Naive B cell (primary cell): ENCODE data around the gene VKORC1. TPM values are rescaled to one million over a fixed set of nuclear protein-coding genes. Genes with fewer than 3 reads are reported as not detected.
"Not testable (repeated sequence)": the region's sequence is repeated elsewhere in the genome, so short reads cannot be mapped to it uniquely, and the experiment has no call there.

Experiments used
- ATAC-seq, 2 donors: fragments of 150-1000 bp; cut with Tn5 transposase; 2 replicates each; pipeline ENCODE4 v1.10.0; 2021; ENCODE audit warnings: low read depth in 2 of 2, mild to moderate bottlenecking in 2 of 2, moderate library complexity in 2 of 2
- DNase-seq: peaks from one replicate; pipeline ENCODE4 v3.0.0; 2022
- H3K27ac Mint-ChIP-seq, 6 donors: one replicate each; pipeline ENCODE4 v1.8.0; 2020 to 2022; ENCODE audit warnings: mild to moderate bottlenecking in 6 of 6, mixed read lengths in 6 of 6, moderate library complexity in 5 of 6, inconsistent platforms in 2 of 6
- H3K27me3 Mint-ChIP-seq, 3 donors: one replicate each; pipeline ENCODE4 v1.8.0; 2021 to 2022; ENCODE audit warnings: mixed read lengths in 3 of 3, mild to moderate bottlenecking in 1 of 3
- H3K36me3 Mint-ChIP-seq, 2 donors: one replicate each; pipeline ENCODE4 v1.8.0; 2020 to 2022; ENCODE audit warnings: mixed read lengths in 2 of 2, inconsistent platforms in 1 of 2, mild to moderate bottlenecking in 1 of 2
- H3K4me1 Mint-ChIP-seq, 3 donors: one replicate each; pipeline ENCODE4 v1.8.0; 2020 to 2022; ENCODE audit warnings: mixed read lengths in 3 of 3, inconsistent platforms in 1 of 3, mild to moderate bottlenecking in 1 of 3, moderate library complexity in 1 of 3
- H3K4me3 Mint-ChIP-seq, 8 donors: one replicate each; pipeline ENCODE4 v1.8.0; 2020 to 2022; ENCODE audit warnings: mild to moderate bottlenecking in 8 of 8, mixed read lengths in 8 of 8, moderate library complexity in 8 of 8, inconsistent platforms in 2 of 8
- H3K9me3 Mint-ChIP-seq, 7 donors: one replicate each; pipeline ENCODE4 v1.8.0; 2020 to 2022; ENCODE audit warnings: mixed read lengths in 7 of 7, mild to moderate bottlenecking in 5 of 7, inconsistent platforms in 2 of 7, moderate library complexity in 1 of 7
- polyA plus RNA-seq, 6 donors: library from polyadenylated mRNA; unstranded; fragments of 300-500 nt; fragmentation: Illumina TruSeq; gene quantifications; one replicate each; pipeline ENCODE4 v1.2.3, GENCODE V29; 2021; ENCODE audit warnings: low read depth in 6 of 6

Gene VKORC1
- 10 to 100 TPM; 61.9 to 77.4 (median 66.6) TPM for polyA plus RNA-seq

DNA sequence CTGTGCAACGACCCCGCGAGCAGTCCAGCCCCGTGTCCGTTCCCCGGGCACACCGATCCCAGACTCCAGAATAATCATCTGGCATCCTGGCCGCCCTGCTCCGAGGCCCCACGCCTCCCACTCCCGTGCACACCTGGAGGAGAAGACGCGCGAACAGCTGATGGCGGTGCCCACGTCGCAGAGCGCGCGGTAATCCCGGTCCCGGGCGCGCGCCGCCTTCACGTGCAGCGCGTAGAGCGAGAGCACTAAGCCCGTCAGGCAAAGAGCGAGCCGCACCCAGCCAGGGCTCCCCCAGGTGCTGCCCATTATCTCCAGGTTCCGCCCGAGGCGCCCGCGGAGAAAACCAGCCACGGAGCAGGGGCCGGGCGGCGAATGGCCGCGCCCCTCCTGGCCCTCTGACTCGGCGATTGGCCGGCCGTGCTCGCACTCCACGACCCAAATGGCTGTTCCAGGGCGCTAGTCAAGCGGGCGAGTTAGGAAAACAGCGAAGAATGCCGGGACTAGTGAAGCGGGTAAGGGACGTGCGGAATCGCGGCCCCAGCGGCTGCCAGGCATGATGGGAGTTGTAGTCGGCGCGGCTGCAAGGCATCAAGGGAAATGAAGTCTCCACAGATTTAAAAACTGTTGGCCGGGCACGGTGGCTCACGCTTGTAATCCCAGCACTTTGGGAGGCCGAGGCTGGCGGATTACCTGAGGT is at the start of gene VKORC1:
TSS of gene VKORC1 (minus strand) at position 374 of the 697 bp plus-strand sequence. CDS start at position 306, 68 bp downstream.
- Mint-ChIP-seq H3K4me3 (peak within 1 kb of the TSS; percentile 94 to 99 (median 96)), H3K9me3 (no peaks in the 10 kb centered on the region), H3K4me1 (peaks cover 19 to 31% (median 26%) of the 10 kb centered on the region in 3 donors), H3K27ac (peak within 1 kb of the TSS; percentile 81 to 99 (median 95)), H3K36me3 (no peaks in the 10 kb centered on the region), H3K27me3 (no peaks in the 10 kb centered on the region)
- ATAC-seq (peak; percentile 87 to 89), DNase-seq (peak; percentile 79)

DNA sequence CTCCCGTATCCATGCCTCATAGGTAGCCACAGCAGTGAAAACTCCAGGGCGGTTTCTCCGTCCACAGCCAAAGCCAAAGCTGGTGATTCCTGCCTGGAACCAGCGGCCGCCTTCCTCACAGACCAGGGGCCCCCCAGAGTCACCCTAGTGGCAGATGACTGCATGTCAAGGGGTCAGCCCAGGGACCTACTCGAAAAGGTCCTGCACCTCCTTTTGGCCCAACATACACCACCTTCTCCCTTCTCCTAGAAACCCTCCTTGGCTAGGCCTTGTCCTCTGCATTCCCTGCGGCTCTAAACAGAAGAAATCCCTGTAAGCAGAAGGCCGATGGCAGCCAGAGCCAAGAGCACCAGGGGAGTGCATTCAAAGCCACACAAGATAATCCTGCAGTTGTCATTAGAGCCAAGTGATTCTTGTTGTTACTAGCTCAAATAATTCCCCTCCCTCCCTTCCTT is 49.1 kb upstream of the VKORC1 start:
- peak overlapping the region in 2 of 6 donors; percentile 44 to 62 for H3K27ac Mint-ChIP-seq
- peak overlapping the region; percentile 44 to 87 (median 76) for H3K4me3 Mint-ChIP-seq
- no peaks in the 10 kb centered on the region for H3K36me3 Mint-ChIP-seq
- no peak for ATAC-seq
- H3K9me3 Mint-ChIP-seq, result no peaks in the 10 kb centered on the region
- DNase-seq, result peak; percentile 4
- peaks cover 6 to 22% (median 12%) of the 10 kb centered on the region in 3 donors for H3K4me1 Mint-ChIP-seq
- peaks cover 6 to 20% (median 19%) of the 10 kb centered on the region in 3 donors for H3K27me3 Mint-ChIP-seq

DNA sequence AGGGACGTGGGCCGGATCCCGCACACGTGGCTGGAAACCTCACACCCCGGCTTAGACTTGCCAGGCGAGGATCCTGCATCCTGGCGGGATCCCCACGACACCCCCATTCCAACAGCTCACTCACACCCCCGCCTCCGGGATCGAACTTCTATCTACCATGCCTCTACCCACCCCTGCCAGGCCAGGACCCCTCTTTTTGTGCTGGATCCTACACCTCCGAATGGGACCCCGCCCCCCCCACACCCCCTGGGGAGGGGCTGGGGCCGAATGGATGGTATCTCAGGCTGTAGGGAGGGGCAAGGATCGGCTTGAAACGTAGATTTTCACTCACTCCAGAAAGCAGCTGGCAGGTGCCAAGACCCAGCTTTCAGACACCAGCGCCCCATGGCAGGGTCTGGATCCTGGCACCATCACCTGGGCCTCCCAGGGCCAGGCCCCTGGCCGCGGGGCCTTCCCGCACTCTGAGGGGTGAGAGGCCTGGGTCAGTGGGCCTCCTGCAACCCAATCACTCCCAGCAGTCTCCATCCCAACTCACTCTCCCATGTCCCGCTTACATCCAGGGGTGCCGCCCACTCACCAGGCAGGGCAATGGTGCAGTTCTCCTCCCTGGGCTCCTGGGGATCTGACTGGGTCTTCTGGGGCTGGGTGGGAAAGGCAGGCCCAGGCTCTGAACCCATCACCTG is 48.6 kb upstream of the VKORC1 start:
- Mint-ChIP-seq H3K27me3 (peaks cover 6 to 19% (median 19%) of the 10 kb centered on the region in 3 donors), H3K36me3 (no peaks in the 10 kb centered on the region), H3K4me1 (peaks cover 6 to 22% (median 12%) of the 10 kb centered on the region in 3 donors), H3K4me3 (peak overlapping the region; percentile 62 to 87 (median 76)), H3K27ac (peak overlapping the region in 1 of 6 donors; percentile 44), H3K9me3 (no peaks in the 10 kb centered on the region)
- DNase-seq (no peak), ATAC-seq (no peak)

DNA sequence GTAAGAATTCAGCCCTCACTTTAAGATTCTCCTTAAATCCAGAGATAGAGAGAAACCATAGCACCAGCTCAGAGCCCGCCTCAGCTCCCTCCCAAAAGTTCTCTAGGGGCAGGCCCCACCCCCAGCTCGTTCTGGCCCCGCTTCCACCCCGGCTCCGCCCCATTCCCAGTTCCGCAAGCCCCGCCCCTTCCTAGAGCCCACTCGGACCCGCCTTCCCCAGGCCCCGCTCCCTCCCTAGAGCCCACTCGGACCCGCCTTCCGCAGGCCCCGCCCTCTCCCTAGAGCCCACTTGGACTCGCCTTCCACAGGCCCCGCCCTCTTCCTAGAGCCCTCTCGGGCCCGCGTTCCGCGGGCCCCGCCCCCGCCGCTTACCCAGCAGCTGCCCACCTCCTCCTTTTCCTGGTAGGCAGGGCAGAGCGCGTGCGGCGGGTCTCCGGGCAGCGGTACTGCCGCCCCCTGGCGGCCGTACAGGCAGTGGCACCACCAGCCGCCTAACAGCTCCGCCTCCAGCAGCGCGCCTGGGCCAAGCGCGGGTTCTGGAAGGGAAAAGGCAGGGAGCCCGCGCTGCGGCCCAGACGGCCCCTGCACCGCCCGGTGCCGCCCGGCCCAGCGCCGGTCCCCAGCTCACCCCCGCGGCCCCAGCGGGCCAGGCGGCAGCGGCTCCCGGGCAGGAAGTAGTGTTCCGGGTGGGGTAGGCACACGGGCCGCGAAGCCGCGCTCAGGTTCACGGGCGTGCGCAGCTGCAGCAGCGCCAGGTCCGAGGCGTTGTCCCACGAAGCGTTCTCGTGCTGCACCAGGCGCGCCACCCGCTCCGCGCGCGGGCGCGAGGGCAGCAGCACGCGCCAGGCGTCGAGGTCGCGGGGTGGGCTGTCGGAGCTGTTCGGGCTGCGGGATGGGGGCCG is 47.8 kb upstream of the VKORC1 start:
- peak overlapping the region; percentile 58 to 89 (median 76) for H3K4me3 Mint-ChIP-seq
- H3K9me3 Mint-ChIP-seq, result no peaks in the 10 kb centered on the region
- H3K27ac Mint-ChIP-seq, result peak overlapping the region; percentile 51 to 94 (median 84)

DNA sequence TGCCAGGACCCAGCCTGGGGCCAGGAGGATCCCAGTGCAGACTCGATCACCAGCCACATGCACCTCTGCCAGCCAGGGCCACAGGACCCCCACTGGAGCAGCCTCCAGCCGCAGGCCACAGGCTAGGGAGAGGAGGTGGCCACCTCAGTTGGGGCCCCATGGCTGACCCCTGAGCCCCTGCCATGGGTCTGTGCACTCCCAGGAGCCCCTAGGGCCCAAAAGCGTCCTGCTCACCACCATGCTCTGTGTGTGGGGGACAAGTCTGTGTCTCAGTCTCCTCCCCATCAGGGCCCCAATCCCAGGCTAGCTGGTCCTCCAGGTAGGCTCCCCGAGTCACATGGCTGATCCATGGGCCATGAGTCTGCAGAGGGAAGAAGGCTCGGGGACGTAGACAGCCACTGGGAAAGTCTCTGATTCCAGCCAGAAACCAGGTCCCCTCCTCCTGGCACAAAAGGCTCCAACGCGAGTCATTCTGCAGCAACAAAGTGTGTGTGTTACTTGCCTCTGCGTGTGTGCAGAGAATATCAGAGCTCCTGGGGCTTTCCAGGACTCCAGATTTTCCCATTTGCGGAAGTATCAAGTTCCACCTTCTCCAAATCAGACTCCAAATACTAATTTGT is 47.0 kb upstream of the VKORC1 start:
- Mint-ChIP-seq H3K4me1 (peaks cover 6 to 22% (median 12%) of the 10 kb centered on the region in 3 donors), H3K27ac (peak overlapping the region; percentile 51 to 94 (median 84)), H3K4me3 (peak overlapping the region; percentile 58 to 89 (median 76)), H3K9me3 (no peaks in the 10 kb centered on the region), H3K27me3 (peaks cover 0 to 7% (median 5%) of the 10 kb centered on the region in 3 donors), H3K36me3 (no peaks in the 10 kb centered on the region)
- DNase-seq, result peak; percentile 13
- no peak for ATAC-seq

More for the DNA sequence above, 47.8 kb upstream of the VKORC1 start:
- ATAC-seq (peak; percentile 82 to 84), DNase-seq (peak; percentile 95)
- Mint-ChIP-seq H3K27me3 (peaks cover under 1 to 11% (median 11%) of the 10 kb centered on the region in 3 donors), H3K4me1 (peaks cover 6 to 22% (median 12%) of the 10 kb centered on the region in 3 donors), H3K36me3 (no peaks in the 10 kb centered on the region)

DNA sequence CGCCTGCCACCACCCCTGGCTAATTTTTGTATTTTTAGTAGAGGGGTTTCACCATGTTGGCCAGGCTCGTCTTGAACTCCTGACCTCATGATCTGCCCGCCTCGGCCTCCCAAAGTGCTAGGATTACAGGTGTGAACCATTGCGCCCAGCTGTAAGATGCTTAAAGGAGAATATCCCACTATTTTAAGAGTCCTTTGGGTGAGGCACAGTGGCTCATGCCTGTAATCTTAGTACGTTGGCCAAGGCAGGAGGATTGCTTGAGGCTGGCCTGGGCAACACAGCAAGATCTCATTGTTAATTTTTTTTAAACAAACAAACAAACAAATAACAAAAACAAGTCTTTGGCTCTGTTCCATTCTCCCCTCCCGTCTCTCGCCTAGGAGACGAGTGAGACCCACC is 46.5 kb upstream of the VKORC1 start:
- not testable (repeated sequence) for H3K9me3 Mint-ChIP-seq, DNase-seq, H3K27me3 Mint-ChIP-seq, H3K4me3 Mint-ChIP-seq, ATAC-seq, H3K36me3 Mint-ChIP-seq
- peak overlapping the region in 2 of 6 donors; percentile 76 to 79 for H3K27ac Mint-ChIP-seq
- peaks cover 6 to 22% (median 12%) of the 10 kb centered on the region in 3 donors for H3K4me1 Mint-ChIP-seq

DNA sequence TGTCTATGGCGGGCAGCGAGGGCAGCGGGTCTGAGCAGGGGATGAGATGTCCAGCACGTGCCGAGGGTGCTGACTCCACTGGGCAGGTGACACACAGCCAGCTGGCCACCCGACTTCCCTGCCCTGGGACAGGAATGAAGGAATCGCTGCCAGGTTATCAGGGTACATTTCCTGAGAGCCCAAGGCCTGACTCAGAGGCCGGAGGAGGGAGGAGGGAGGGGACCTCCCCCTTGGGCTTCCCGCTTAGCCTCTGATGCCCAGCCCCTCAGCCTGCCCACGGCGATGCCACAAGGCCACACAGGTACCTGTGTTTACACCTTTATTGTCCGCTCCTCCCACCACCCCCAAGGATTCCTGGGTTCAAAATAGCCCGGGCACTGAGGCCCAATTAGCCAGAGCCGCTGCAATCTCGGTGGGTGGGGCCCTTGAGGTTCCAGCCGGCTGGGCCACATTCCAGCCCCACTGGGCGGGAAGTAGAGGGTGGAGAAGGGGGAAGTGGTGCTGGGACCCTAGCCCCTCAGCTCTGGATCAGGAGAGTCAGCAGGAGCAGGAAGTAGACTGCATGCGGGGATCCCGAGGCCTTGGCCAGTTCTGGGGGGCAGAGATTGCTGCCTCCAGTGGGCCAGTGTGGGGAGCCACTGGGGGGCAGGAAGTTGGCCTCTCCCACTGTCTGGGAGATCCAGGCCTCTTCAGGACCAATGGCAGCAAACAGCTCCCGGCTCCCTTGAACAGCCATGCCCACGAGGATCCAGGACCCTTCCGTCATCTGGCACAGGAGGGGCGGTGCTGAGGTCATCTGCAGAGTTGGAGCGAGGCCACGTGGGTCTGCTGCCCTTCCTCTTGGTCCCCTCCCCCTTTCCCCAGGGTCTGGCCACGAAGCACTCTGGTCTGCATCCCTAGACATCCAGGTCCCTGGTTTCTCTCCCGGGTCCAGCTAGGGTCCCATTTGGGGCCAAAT is 44.3 kb upstream of the VKORC1 start:
- Mint-ChIP-seq H3K36me3 (no peaks in the 10 kb centered on the region), H3K4me1 (peaks cover 3 to 20% (median 12%) of the 10 kb centered on the region in 3 donors), H3K27me3 (no peaks in the 10 kb centered on the region), H3K9me3 (no peaks in the 10 kb centered on the region), H3K4me3 (peak overlapping the region in 1 of 8 donors; percentile 29), H3K27ac (no peak overlapping the region)
- no peak for ATAC-seq
- DNase-seq, result no peak

DNA sequence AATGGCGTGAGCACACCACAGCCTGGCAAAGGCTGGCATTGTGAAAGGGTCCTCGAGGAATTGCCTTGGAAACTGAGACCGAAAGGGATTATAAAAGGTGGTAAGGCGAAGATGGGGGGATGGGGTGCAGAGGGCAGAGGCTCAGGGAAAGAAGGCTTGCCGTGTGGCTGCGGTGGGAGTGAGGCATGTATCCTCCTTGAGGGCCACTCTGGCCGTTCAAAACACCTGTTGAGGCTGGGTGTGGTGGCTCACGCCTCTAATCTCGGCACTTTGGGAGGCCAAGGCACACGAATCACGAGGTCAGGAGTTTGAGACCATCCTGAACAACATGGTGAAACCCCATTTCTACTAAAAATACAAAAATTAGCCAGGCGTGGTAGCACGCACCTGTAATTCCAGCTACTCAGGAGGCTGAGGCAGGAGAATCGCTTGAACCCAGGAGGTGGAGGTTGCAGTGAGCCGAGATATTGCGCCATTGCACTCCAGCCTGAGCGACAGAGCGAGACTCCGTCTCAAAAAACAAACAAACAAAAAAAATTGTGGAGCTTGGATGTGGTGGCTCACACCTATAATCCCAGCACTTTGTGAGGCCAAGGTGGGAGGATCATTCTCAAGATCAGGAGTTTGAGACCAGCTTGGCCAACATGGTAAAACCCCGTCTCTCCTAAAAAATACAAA is 42.4 kb upstream of the VKORC1 start:
- not testable (repeated sequence) for H3K27me3 Mint-ChIP-seq, H3K27ac Mint-ChIP-seq, H3K36me3 Mint-ChIP-seq, DNase-seq, H3K4me3 Mint-ChIP-seq, H3K9me3 Mint-ChIP-seq, ATAC-seq
- H3K4me1 Mint-ChIP-seq, result peaks cover 0 to 13% (median 4%) of the 10 kb centered on the region in 3 donors

DNA sequence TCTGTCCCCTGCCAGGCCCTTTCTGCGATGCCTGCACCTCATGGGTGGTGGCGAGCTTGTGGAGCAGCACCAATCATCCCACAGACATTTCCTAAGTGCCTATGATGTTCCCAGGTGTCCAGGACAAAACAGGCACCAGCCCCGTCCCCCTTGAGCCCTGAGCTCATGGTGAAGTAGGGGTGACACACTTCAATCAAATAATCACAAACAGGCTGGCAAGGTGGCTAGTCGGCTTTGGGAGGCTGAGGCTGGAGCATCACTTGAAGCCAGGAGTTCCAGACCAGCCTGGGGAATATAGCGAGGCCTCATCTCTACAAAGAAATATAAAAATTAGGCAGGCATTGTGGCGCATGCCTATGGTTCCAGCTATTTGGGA is 41.7 kb upstream of the VKORC1 start:
- peaks cover 0 to 8% (median 0%) of the 10 kb centered on the region in 3 donors for H3K4me1 Mint-ChIP-seq
- no peak overlapping the region for H3K4me3 Mint-ChIP-seq
- no peak for DNase-seq
- peak overlapping the region in 1 of 6 donors; percentile 86 for H3K27ac Mint-ChIP-seq
- no peaks in the 10 kb centered on the region for H3K9me3 Mint-ChIP-seq
- no peaks in the 10 kb centered on the region for H3K36me3 Mint-ChIP-seq
- no peaks in the 10 kb centered on the region for H3K27me3 Mint-ChIP-seq
- ATAC-seq, result no peak

DNA sequence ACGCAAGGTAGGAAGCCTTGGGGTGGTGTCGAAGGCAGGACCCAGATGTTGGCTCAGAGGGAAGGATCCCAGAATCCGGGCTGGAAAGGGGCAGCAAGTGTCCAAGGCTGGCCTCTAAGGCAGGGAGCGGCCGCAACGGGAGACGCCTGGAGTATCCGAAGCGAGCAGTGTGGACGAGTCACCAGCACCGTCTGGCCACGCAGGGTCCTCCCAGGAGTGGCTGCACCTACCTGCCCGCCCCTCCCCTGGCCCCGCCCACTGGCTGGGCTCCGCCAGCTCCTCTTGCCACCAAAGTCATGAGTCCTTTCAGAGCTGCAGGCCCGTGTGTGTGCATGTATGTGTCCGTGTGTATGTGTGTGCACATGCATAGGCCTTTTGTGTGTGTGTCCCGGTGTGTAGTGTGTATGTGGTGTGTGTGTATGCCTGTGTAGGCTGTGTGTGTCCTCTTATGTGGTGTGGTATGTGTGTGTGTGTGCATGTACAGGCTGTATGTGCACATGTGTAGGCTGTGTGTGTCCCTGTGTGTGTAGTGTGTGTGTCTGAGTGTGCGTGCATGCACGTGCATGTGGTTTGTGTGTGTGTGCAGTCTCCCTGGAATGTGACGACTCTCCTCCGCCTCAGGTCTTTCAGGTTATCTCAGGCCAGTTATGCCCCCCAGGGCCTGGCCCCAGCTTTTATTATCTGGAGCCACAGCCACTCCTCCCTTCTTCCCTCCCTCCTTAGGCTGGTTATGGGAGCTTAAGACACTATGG is 41.1 kb upstream of the VKORC1 start, which contains the start of gene PRSS8:
TSS of gene PRSS8 (minus strand) at position 193 of the 752 bp plus-strand sequence. CDS start 229 bp downstream, outside the sequence.
- no peaks in the 10 kb centered on the region for H3K27me3 Mint-ChIP-seq
- H3K9me3 Mint-ChIP-seq, result no peaks in the 10 kb centered on the region
- DNase-seq (no peak), ATAC-seq (no peak)
- peak within 1 kb of the TSS in 1 of 6 donors; percentile 86 for H3K27ac Mint-ChIP-seq
- no peaks in the 10 kb centered on the region for H3K36me3 Mint-ChIP-seq
- H3K4me1 Mint-ChIP-seq, result peaks cover 0 to 8% (median 0%) of the 10 kb centered on the region in 3 donors
- H3K4me3 Mint-ChIP-seq, result peak within 1 kb of the TSS in 1 of 8 donors; percentile 4
